GM19043 (cell line): ENCODE results near the gene IL17RA.

Source experiments
- ATAC-seq: cut with Tn5 transposase; IDR thresholded peaks from one replicate; pipeline ENCODE4 v1.9.1; 2021; ENCODE audit warnings: low read depth; ENCODE audit not compliant: unreplicated experiment

IL17RA gene

DNA sequence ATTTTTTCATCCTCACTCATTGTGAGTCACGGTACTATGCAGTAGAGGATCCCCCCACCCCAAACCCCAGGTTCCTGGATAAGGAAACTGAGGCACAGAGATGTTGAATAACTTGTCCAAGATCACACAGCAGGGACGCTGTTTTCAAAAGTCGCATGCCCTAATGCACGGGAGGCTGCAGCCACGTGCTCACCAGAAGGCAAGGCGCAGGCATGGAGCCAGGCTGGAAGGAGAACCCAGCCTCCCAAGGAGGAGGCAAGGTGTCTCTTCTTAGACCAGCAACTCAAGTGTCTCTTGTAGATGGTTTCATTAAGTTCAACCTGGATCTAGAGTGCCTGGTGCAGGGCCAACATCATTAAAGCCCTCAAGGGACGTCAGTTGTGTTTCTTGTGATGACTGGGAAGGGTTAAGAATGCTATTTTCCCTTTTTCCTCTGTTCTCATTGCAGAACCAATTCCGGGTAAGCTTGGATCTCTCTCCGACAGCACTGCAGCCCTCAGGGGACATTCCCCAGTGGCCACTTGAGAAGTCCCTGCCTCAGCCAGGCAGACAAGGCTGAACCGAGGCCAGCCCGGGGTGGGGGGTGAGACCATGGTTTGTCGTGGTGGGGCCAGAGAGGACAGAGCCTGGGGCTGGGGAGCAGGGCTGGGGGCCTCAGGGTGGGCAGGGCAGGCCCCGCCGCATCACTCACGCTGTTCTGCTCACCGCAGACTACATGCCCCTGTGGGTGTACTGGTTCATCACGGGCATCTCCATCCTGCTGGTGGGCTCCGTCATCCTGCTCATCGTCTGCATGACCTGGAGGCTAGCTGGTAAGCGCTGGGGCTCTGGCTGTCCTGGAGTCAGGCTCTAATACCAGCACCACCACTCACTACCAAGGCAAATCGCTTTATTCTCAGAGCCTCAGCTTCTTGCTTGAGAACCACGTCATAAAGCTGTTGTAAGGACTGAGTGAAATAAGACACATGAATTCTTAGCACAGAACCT is 20.6 kb downstream of the IL17RA start:
- ATAC-seq, result no peak

DNA sequence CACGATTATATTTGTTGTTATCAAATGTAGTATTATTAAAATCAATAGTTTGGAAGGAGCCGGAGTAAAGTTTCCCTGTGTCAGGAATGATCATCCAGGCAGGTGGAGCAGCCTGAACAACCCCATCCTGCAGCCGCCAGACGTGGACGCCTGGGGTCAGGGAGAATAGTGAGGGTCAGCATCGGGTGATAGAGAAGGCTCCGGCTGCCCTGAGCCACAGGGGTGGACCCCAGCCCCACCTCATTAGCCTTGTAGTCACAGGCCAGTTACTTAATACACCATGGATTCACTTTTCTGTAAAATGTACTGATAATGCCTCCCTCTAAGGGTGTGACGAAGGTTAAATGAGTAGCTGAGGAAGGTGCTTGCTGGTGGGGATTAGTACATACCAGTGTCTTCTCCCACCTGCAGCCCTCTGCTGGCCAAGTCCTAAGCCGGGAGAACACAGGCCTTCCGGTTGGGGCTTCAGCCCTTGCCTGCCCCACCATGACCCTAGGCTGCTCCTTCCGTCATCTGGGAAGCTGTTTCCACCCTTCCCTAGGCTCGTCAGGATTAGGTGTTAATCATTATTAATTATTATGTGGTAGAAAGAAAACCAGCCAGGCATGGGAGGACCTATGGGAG is 21.5 kb downstream of the IL17RA start:
- ATAC-seq, result no peak

DNA sequence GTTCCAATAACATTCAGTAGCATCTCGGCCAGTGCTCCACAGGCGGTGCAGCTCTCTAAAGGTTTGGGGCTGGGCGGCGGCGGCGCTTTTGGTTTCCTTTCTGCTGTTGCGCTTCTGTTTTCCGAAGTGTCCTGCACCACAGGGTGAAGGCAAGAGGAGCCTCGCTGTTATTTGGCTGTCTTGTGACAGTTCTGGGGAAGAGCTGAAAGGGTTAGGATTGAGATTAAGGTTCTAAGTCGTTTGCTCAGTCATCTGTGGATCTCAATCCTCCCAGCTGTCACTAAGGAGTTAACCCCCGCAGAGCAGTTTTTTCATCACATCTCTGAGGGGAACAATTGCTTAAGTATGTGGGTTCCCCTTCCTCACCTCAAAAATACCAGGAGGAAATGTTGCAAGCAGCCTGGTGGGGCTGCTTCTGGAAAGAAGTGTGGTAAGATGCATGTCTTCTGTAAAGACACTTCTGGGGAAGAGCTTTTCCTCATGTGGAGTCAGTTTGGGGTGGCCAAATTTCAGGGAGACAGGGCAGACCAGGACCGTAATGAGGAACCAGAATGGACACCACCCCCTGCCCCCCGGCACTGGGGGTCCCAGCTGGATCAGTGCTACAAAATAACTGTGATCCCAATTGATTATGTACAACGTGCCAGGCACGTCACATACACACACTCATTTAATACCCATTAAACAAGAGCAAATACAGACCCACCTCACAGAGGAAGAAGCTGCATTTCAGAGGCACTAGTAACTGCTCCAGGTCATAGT is 22.2 kb downstream of the IL17RA start:
- no peak for ATAC-seq

DNA sequence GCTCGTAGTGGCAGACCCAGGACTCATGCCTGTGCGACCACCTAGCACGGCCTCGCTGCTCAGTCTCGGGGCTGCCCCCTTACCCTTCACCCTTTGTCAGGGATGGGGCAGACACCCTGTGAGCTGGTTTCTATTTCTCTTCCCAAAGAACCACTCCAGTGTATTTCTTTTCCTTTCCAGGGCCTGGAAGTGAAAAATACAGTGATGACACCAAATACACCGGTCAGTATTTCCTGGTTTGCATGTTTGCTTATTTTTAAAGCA is 22.7 kb downstream of the IL17RA start:
- no peak for ATAC-seq

DNA sequence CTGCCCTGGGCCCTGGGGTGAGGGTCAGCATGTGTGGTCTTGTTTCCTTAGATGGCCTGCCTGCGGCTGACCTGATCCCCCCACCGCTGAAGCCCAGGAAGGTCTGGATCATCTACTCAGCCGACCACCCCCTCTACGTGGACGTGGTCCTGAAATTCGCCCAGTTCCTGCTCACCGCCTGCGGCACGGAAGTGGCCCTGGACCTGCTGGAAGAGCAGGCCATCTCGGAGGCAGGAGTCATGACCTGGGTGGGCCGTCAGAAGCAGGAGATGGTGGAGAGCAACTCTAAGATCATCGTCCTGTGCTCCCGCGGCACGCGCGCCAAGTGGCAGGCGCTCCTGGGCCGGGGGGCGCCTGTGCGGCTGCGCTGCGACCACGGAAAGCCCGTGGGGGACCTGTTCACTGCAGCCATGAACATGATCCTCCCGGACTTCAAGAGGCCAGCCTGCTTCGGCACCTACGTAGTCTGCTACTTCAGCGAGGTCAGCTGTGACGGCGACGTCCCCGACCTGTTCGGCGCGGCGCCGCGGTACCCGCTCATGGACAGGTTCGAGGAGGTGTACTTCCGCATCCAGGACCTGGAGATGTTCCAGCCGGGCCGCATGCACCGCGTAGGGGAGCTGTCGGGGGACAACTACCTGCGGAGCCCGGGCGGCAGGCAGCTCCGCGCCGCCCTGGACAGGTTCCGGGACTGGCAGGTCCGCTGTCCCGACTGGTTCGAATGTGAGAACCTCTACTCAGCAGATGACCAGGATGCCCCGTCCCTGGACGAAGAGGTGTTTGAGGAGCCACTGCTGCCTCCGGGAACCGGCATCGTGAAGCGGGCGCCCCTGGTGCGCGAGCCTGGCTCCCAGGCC is 23.7 kb downstream of the IL17RA start:
- no peak for ATAC-seq

DNA sequence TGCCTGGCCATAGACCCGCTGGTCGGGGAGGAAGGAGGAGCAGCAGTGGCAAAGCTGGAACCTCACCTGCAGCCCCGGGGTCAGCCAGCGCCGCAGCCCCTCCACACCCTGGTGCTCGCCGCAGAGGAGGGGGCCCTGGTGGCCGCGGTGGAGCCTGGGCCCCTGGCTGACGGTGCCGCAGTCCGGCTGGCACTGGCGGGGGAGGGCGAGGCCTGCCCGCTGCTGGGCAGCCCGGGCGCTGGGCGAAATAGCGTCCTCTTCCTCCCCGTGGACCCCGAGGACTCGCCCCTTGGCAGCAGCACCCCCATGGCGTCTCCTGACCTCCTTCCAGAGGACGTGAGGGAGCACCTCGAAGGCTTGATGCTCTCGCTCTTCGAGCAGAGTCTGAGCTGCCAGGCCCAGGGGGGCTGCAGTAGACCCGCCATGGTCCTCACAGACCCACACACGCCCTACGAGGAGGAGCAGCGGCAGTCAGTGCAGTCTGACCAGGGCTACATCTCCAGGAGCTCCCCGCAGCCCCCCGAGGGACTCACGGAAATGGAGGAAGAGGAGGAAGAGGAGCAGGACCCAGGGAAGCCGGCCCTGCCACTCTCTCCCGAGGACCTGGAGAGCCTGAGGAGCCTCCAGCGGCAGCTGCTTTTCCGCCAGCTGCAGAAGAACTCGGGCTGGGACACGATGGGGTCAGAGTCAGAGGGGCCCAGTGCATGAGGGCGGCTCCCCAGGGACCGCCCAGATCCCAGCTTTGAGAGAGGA is 24.5 kb downstream of the IL17RA start:
- no peak for ATAC-seq

DNA sequence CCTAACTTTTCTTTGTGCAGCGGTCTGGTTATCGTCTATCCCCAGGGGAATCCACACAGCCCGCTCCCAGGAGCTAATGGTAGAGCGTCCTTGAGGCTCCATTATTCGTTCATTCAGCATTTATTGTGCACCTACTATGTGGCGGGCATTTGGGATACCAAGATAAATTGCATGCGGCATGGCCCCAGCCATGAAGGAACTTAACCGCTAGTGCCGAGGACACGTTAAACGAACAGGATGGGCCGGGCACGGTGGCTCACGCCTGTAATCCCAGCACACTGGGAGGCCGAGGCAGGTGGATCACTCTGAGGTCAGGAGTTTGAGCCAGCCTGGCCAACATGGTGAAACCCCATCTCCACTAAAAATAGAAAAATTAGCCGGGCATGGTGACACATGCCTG is 25.2 kb downstream of the IL17RA start:
- no peak for ATAC-seq

DNA sequence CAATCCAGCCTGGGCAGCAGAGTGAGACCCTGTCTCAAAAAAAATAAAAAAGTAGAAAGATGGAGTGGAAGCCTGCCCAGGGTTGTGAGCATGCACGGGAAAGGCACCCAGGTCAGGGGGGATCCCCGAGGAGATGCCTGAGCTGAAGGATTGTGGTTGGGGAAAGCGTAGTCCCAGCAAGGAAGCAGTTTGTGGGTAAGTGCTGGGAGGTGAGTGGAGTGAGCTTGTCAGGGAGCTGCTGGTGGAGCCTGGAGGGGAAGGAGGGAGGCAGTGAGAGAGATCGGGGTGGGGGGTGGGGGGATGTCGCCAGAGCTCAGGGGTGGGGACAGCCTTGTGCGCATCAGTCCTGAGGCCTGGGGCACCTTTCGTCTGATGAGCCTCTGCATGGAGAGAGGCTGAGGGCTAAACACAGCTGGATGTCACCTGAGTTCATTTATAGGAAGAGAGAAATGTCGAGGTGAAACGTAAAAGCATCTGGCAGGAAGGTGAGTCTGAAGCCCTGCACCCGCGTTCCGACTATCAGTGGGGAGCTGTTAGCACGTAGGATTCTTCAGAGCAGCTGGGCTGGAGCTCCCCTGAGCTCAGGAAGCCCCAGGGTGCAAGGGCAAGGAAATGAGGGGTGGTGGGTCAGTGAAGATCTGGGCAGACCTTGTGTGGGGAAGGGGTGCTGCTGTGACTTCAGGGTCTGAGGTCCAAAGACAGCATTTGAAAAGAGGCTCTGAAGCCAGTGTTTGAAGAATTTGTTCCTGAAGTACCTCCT is 26.2 kb downstream of the IL17RA start:
- ATAC-seq, result no peak

DNA sequence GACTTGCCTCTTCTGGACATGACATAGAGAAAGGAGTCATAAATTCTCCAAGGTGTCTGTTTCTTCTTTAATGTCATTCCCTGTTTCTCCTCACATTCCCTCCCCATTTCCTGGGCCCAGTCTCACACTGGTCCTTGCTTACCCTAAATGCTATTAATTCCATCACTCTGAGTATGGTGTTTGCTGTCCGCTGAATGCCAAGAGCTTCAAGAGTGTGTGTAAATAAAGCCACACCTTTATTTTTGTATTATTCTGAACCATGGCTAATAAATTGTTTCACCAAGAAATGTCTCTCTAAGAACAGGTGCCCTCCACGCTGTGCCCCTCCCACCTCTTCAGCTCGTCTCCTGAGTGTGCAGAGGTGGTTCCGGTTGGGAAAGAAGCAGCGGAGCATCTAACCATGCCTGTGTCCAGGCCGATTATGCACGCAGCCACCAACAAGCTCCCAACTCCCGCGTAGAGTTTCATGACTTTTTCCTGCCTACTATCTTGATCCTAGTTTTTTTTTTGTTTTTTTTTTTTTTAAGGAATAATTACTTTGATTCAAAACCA is 27.8 kb downstream of the IL17RA start:
- no peak for ATAC-seq

DNA sequence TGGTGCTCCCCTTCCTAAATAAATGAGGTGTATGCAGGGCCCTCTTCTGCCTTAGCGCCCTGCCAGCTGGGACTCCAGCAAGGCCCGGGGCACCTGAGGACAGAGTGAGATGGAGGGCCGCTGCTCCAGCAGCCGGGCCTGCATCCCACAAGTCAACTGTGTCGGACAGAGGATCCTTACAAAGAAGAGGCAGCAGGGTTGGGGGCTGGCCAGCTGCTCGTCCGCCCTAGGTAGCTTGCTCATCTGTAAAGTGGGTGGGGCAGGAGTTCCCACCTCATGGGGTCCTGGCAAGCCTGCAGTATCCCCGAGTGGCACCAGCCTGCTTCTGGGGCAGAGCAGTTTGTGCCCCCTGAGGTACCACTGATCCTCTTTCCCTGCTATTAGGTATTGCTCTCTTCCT is 28.8 kb downstream of the IL17RA start:
- ATAC-seq, result no peak

DNA sequence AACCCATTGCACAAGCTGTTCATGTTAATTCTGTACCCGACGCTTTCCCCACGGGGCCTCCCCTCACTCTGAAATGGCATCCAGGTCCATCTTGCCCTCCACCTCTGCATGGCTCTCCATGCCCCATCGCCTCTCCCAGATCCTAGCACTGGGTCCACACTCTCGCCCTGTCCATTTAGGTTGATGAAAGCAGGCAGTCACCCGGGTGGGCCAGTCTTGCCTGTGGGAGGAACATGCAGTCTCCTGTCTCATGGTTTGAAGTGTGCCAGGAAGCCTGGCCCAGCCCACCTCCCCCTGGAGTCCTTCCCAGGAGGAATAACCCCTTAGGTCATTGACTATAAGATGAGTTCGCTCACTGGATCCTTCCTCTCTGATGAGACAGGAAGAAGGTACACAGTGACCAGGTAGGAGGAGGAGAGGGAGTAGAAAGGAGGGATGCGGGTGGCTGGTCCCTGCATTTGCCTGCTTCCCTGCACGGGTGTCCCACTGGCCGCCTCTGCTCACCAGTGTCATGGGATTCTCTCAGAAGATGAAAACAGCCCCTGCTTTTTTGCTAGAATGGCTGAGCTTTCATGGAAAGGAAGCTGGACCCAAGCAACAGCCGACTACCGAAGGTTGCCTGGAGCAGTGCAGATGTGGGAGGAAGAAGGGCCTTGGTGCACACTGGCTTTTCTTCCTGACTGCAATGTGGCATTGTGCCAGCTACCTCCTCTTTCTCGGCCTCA is 29.5 kb downstream of the IL17RA start:
- no peak for ATAC-seq

DNA sequence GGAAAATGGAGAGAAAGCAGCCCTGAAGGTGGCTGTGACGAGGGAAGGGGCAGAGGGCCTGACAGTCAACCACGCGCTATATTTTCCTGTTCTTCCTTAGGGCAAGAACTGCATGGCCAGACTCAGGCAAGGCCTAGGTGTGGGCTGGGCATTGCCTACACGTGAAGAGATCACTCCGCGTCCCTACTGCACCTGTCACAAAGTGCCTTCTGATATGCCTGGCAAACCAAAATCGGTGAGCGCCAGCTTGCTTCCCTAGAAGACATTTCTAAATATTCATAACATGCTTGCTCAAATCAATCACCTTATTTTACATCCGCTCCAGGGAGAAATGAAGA is 30.1 kb downstream of the IL17RA start:
- no peak for ATAC-seq

DNA sequence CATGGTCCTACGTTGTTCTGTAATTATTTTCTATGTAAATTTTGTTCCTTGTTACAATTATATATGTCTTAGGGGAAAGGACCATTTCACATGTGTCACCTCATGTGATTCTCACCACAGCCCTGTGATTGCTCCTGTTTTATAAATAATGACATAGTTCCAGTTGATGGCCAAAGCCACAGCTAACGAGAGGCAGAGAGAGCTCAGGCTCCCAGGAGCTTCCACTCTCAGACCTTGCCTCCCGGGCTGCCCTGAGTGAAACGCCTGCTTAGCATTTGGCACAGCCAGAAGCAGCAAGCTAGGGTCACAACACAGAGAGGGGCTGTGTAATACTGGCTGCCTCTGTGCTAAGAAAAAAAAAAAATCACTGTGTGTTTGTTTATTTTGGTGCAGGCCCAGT is 30.4 kb downstream of the IL17RA start:
- no peak for ATAC-seq

DNA sequence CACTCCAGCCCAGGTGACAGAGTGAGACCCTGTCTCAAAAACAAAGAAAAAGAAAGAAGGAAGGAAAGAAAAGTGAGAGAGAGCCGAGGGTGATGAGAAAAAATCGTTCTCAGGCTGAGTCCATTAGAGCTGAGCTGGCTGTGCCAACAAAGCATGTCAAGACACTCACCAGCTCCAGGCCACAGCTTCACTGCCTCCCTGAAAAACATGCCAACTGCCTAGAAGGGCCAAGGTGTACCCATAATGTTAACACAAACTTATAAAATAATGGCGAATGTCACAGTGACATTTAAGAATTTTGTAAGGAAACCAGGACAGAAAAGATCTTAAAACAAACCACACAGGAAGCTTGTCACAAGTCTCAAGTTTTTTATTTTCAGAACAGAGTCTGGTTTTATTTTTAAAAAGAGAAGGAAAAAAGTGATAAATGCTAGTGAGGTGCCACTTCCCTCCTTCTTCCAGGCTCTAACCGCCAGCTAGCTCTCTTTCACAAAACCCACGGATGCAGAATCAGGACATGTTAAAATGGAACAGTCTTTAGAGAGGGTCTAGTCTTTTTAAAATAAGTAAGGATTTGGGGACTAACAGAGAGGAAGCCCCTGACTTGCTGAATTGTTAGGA is 31.3 kb downstream of the IL17RA start:
- ATAC-seq, result no peak

DNA sequence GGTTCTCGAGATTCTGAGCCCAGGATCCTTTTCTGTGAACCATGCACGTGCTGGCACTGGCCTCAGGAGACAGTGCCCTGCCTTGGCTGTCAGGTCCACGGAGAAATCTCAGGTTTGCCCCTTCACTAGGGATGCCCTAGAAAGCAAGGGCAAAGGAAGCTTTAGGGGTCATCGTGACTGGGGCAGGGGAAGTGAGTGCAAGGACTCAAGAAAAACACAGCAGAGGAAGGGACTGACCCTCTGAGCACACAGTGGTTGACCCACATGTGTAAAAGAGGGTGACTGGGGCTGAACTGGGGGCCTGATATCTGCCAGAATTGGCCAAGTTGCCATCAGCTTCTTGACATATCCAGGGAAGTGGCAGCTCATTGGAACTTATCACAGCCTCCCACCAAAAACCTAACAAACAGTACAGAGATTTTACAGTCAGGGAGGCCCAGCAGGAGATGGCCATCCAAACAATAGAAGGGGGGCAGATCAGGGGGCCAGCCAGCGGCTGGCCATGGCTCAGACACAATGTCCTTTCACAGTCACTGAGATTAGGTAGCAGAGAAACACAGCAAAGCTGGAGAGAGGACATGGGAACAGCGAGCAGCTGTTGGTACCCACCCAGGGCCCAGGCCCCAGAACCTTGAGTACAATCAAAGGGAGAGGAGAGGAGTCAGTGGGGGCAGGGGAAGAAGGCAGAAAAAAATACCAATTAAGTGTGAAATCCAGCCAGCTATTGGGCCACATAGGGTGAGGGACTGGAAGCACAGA is 32.0 kb downstream of the IL17RA start:
- ATAC-seq, result no peak

DNA sequence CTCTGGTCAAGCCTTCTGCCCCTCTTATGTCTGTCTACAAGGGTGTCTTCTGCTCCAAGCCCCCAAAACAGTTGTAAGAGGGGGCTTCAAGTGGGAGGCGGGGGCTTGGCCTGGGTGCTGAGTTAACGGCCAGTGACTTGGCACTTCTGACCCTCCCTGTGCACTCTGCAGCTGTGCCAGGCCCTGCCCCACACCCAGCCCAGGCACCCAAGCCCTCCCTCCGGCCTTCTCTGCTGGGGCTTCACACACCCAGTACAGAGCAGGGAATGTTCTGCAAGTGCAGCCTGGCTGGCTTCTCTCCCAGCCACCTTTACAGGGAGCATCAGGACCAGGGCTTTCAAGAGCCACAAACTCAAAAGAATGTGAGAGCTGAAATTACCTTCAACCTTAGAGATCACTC is 32.6 kb downstream of the IL17RA start:
- ATAC-seq, result no peak

DNA sequence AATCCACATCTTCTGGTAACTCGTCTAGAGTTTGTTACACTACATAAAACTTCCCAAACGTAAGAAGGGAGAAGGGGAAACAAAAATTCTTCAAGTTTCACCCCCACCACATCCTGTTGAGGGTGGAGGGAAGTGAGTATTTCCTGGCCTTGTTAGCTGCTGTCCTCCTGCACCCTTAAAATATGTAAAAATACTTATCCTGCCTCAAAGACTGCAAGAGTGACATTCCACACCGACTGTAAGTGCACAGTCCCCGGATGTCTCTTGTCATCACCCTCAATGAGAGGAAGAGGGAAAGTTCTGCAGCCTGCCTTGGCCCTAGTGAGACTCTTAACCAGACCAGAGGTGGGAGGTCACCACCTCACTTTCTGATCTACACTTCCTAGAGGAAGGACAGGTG is 33.1 kb downstream of the IL17RA start:
- no peak for ATAC-seq
